ENCODE data around the gene SLCO1B3. TPM values are rescaled to one million over a fixed set of nuclear protein-coding genes. Genes with fewer than 3 reads are reported as not detected.

Gene SLCO1B3, protein sequence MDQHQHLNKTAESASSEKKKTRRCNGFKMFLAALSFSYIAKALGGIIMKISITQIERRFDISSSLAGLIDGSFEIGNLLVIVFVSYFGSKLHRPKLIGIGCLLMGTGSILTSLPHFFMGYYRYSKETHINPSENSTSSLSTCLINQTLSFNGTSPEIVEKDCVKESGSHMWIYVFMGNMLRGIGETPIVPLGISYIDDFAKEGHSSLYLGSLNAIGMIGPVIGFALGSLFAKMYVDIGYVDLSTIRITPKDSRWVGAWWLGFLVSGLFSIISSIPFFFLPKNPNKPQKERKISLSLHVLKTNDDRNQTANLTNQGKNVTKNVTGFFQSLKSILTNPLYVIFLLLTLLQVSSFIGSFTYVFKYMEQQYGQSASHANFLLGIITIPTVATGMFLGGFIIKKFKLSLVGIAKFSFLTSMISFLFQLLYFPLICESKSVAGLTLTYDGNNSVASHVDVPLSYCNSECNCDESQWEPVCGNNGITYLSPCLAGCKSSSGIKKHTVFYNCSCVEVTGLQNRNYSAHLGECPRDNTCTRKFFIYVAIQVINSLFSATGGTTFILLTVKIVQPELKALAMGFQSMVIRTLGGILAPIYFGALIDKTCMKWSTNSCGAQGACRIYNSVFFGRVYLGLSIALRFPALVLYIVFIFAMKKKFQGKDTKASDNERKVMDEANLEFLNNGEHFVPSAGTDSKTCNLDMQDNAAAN
- total RNA-seq (100 to 1,000 TPM in 1 of 2 donors, 10 to 100 TPM in 1; 65.1 to 274 TPM), polyA plus RNA-seq (100 to 1,000 TPM in 1 of 2 donors, 10 to 100 TPM in 1; 33.1 to 260 TPM)

DNA sequence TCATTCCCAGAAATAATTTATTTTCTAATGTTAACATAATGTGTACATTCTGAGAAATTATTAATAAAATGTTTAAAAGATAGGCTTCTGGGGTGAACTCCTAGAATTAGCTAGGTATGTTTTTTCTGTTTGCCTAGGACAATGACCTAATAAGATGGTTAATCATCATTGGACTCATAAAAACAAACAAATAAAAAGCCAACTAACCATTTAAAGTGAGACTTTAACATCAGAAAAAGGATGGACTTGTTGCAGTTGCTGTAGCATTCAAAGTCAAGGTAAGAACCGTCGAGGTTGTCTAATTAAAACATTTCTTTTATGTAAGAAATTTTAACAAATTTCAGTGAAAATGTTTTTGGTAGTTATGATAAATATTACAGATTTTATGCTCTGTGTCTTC lies at the start of gene SLCO1B3:
Gene SLCO1B3 (plus strand): TSS at position 219 of the 400 bp plus-strand sequence. CDS start 5,034 bp downstream, outside the sequence.
- WGBS, result 41% methylated on average over 2 of the region's 2 CpGs
- Histone ChIP-seq H3K27me3 (ENCODE audit: control insufficient read depth in 4 of 4, insufficient read depth in 4 of 4, low read length in 3 of 4) (no peaks in the 10 kb centered on the region), H3K9ac (ENCODE audit: low read depth in 1 of 2, low read length in 2 of 2) (peak within 1 kb of the TSS; percentile 49 to 54), H3K36me3 (ENCODE audit: control insufficient read depth in 4 of 4, insufficient read depth in 3 of 4, low read depth in 1 of 4, low read length in 3 of 4) (peaks cover 0 to 3% (median 0%) of the 10 kb centered on the region in 4 donors), H3K4me1 (ENCODE audit: control insufficient read depth in 4 of 4, insufficient read depth in 4 of 4, low read length in 3 of 4) (peaks cover 3 to 25% (median 12%) of the 10 kb centered on the region in 4 donors), H3K9me3 (ENCODE audit: control insufficient read depth in 4 of 4, low read length in 3 of 4) (no peaks in the 10 kb centered on the region), H3K4me3 (ENCODE audit: low read depth in 1 of 3, low read length in 3 of 3) (peak within 1 kb of the TSS; percentile 44 to 77 (median 46)), H3K27ac (ENCODE audit: low read depth in 1 of 2, low read length in 2 of 2) (peak within 1 kb of the TSS in 1 of 2 donors; percentile 36)
- DNase-seq (ENCODE audit: low spot score), result no peak
- peak in 1 of 2 donors; percentile 16 for TF ChIP-seq RXRA (IDR thresholded peaks at IDR 0.05)
- TF ChIP-seq GABPA (IDR thresholded peaks at IDR 0.05 in 1 of 2, conservative IDR thresholded peaks at IDR 0.05 in 1 of 2), result no peak
- TF ChIP-seq, protein P1, sequence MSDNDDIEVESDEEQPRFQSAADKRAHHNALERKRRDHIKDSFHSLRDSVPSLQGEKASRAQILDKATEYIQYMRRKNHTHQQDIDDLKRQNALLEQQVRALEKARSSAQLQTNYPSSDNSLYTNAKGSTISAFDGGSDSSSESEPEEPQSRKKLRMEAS (IDR thresholded peaks at IDR 0.05), result no peak
- peak; percentile 64 for TF ChIP-seq TAF1 (conservative IDR thresholded peaks at IDR 0.05)
- TF ChIP-seq HNF4A (conservative IDR thresholded peaks at IDR 0.05), result peak in 1 of 2 donors; percentile 7
- TF ChIP-seq, protein P2, sequence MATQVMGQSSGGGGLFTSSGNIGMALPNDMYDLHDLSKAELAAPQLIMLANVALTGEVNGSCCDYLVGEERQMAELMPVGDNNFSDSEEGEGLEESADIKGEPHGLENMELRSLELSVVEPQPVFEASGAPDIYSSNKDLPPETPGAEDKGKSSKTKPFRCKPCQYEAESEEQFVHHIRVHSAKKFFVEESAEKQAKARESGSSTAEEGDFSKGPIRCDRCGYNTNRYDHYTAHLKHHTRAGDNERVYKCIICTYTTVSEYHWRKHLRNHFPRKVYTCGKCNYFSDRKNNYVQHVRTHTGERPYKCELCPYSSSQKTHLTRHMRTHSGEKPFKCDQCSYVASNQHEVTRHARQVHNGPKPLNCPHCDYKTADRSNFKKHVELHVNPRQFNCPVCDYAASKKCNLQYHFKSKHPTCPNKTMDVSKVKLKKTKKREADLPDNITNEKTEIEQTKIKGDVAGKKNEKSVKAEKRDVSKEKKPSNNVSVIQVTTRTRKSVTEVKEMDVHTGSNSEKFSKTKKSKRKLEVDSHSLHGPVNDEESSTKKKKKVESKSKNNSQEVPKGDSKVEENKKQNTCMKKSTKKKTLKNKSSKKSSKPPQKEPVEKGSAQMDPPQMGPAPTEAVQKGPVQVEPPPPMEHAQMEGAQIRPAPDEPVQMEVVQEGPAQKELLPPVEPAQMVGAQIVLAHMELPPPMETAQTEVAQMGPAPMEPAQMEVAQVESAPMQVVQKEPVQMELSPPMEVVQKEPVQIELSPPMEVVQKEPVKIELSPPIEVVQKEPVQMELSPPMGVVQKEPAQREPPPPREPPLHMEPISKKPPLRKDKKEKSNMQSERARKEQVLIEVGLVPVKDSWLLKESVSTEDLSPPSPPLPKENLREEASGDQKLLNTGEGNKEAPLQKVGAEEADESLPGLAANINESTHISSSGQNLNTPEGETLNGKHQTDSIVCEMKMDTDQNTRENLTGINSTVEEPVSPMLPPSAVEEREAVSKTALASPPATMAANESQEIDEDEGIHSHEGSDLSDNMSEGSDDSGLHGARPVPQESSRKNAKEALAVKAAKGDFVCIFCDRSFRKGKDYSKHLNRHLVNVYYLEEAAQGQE (IDR thresholded peaks at IDR 0.05), result no peak
- TF ChIP-seq YY1 (IDR thresholded peaks at IDR 0.05), result no peak
- TF ChIP-seq, protein P3, sequence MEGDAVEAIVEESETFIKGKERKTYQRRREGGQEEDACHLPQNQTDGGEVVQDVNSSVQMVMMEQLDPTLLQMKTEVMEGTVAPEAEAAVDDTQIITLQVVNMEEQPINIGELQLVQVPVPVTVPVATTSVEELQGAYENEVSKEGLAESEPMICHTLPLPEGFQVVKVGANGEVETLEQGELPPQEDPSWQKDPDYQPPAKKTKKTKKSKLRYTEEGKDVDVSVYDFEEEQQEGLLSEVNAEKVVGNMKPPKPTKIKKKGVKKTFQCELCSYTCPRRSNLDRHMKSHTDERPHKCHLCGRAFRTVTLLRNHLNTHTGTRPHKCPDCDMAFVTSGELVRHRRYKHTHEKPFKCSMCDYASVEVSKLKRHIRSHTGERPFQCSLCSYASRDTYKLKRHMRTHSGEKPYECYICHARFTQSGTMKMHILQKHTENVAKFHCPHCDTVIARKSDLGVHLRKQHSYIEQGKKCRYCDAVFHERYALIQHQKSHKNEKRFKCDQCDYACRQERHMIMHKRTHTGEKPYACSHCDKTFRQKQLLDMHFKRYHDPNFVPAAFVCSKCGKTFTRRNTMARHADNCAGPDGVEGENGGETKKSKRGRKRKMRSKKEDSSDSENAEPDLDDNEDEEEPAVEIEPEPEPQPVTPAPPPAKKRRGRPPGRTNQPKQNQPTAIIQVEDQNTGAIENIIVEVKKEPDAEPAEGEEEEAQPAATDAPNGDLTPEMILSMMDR (IDR thresholded peaks at IDR 0.05; ENCODE audit: low read depth, low read length, missing input control), result no peak
- no peak for TF ChIP-seq SP1 (IDR thresholded peaks at IDR 0.05)

DNA sequence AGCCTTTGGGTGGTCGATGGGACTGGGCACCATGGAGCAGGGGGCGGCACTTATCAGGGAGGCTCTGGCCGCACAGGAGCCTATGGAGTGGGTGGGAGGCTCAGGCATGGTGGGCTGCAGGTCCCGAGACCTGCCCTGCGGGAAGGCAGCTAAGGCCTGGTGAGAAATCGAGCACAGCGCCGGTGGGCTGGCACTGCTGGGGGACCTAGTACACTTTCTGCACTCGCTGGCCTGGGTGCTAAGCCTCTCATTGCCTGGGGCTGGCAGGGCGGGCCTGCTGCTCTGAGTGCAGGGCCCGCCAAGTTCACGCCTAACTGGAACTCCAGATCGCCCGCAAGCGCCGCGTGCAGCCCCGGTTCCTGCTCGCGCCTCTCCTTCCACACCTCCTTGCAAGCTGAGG lies 33.1 kb upstream of the SLCO1B3 start:
- no peak for DNase-seq (ENCODE audit: low spot score)
- TF ChIP-seq EGR1 (IDR thresholded peaks at IDR 0.05; ENCODE audit: low read depth in 2 of 2) (no peak), TAF1 (conservative IDR thresholded peaks at IDR 0.05) (no peak), JUND (IDR thresholded peaks at IDR 0.05) (no peak), FOXA2 (IDR thresholded peaks at IDR 0.05) (no peak), HNF4G (IDR thresholded peaks at IDR 0.05) (no peak)
- TF ChIP-seq, protein P3 (IDR thresholded peaks at IDR 0.05; ENCODE audit: low read depth, low read length, missing input control), result no peak
- TF ChIP-seq, protein P2 (IDR thresholded peaks at IDR 0.05), result no peak
- TF ChIP-seq, protein P1 (IDR thresholded peaks at IDR 0.05), result no peak
- TF ChIP-seq, protein P4, sequence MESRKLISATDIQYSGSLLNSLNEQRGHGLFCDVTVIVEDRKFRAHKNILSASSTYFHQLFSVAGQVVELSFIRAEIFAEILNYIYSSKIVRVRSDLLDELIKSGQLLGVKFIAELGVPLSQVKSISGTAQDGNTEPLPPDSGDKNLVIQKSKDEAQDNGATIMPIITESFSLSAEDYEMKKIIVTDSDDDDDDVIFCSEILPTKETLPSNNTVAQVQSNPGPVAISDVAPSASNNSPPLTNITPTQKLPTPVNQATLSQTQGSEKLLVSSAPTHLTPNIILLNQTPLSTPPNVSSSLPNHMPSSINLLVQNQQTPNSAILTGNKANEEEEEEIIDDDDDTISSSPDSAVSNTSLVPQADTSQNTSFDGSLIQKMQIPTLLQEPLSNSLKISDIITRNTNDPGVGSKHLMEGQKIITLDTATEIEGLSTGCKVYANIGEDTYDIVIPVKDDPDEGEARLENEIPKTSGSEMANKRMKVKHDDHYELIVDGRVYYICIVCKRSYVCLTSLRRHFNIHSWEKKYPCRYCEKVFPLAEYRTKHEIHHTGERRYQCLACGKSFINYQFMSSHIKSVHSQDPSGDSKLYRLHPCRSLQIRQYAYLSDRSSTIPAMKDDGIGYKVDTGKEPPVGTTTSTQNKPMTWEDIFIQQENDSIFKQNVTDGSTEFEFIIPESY (IDR thresholded peaks at IDR 0.05), result no peak

More for the DNA sequence above, 33.1 kb upstream of the SLCO1B3 start:
- Histone ChIP-seq H3K4me3 (ENCODE audit: low read depth in 1 of 3, low read length in 3 of 3) (no peak overlapping the region), H3K9me3 (ENCODE audit: control insufficient read depth in 4 of 4, low read length in 3 of 4) (no peaks in the 10 kb centered on the region), H3K27ac (ENCODE audit: low read depth in 1 of 2, low read length in 2 of 2) (no peak overlapping the region), H3K9ac (ENCODE audit: low read depth in 1 of 2, low read length in 2 of 2) (no peak overlapping the region), H3K4me1 (ENCODE audit: control insufficient read depth in 4 of 4, insufficient read depth in 4 of 4, low read length in 3 of 4) (peaks cover 0 to 5% (median 2%) of the 10 kb centered on the region in 4 donors), H3K27me3 (ENCODE audit: control insufficient read depth in 4 of 4, insufficient read depth in 4 of 4, low read length in 3 of 4) (no peaks in the 10 kb centered on the region), H3K36me3 (ENCODE audit: control insufficient read depth in 4 of 4, insufficient read depth in 3 of 4, low read depth in 1 of 4, low read length in 3 of 4) (no peaks in the 10 kb centered on the region)
- WGBS, result 76% methylated on average over 20 of the region's 20 CpGs
